ENCODE results near the gene DUSP22. TPM values are rescaled to one million over a fixed set of nuclear protein-coding genes. Genes with fewer than 3 reads are reported as not detected.

Gene DUSP22
- polyA plus RNA-seq, 1 donor: 24.2 TPM

DNA sequence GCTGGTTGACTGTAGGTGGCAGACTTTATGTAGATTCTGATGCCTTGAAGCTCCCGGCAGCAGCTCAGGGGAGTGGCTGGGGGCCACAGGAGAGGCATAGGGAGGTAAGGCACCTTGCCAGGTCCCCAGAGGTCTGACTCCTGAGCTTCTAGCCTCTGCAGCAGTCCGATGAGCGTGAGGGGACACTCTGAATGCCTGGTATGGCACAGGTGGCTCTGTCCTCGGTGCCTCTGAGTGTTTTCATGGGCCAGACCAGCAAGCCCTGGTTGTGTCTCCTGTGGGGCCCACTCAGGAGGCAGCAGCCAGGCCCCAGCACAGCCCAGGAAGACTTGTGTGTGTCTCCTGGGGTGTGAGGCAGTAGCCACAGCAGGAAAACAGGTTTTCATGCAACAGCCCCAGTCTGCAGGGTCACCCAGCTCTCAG is 59.6 kb downstream of the DUSP22 start:
- DNase-seq (ENCODE audit: low read depth): no peak

DNA sequence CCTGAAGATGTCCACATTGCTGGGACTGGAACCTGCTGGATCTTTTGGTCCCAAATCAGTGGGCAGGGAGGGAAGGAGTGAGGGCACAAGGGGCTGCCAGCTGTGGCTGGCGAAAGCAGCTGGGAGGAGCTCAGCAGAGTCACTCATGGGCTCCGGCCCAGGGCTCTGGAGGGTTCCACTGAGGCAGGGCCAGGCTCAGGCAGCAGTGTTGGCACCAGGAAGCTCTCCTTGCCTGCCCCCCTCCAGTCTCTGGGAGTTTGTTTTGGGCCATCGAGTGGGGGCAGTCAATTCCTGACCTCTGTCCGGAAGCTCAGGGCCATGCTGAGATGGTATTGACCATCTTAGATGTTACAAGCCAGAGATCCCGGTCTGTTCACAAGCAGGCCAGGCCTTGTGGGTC is 60.2 kb downstream of the DUSP22 start:
- DNase-seq (ENCODE audit: low read depth): no peak

GRCh38 chr6:352896-353470 is 60.7 kb downstream of the DUSP22 start:
- no peak for DNase-seq (ENCODE audit: low read depth)

- no peak for DNase-seq (ENCODE audit: low read depth)
Measured at GRCh38 chr6:353642-354614, 61.6 kb downstream of the DUSP22 start.

DNA sequence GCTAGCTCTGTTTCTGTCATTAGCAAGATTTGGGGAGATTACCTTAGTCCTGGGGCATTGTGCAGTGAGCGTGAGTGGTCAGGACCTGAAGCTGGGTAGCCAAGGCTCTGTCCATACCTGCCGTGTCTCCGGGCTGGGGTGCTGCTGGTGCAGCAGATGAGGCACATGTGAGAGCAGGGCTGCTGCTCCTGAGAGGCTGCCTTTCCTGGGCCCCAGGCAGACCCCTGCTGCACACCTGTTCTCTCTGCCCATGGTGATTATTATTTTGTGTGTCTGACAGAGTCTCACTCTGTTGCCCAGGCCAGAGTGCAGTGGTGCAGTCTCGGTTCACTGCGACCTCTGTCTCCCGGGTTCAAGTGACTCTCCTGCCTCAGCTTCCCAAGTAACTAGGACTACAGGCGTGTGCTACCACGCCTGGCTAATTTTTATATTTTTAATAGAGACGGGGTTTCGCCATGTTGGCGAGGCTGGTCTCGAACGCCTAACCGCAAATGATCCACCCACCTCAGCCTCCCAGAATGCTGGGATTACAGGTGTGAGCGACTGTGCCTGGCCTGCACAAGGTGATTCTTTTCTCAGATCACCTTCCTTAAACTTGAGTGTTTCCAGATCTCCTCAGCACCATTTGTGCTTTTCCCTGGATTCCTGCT is 62.5 kb downstream of the DUSP22 start:
- DNase-seq (ENCODE audit: low read depth): no peak

DNA sequence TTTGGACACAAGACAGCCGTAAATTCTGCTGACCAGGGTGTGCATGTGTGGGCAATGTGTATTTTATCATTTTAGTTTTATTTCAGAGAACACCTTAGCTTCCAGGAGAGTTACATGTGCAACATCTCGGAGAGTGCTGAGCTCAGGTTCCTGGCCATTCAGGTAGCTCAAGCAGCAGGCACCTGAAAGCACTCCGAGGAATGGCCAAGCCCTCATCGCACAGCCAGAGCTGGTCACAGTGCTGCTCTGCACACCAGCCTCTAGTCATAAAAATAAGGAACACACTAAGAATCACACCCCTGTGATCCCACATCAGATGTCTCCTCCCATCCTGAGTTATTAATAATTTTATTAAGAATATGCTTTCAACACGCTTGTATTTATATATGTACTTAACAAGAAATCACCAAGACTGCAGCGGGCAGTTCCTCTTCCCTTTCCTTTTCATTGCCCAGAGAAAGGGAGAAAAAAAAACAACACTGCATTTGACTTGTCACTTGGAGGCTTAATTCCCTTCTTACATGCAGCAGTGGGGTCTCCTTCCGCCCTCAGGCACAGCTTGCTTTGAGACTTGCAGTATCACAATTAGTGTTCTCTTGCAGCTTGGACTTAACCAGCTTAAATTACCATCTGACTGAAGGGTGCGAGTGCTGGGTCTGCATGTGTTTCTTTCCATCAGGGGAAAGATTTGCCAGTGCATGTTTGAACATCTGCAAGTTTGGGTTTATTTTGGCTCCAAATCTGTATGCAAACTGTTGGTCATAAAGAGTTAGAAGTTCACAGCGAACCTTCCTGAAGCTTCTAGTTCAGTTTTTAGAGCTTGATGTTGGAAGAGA is 63.3 kb downstream of the DUSP22 start:
- no peak for DNase-seq (ENCODE audit: low read depth)

- DNase-seq (ENCODE audit: low read depth): no peak
Measured at GRCh38 chr6:356828-357251, 64.6 kb downstream of the DUSP22 start.

- DNase-seq (ENCODE audit: low read depth): no peak
Measured at GRCh38 chr6:357261-357790, 65.0 kb downstream of the DUSP22 start.

DNA sequence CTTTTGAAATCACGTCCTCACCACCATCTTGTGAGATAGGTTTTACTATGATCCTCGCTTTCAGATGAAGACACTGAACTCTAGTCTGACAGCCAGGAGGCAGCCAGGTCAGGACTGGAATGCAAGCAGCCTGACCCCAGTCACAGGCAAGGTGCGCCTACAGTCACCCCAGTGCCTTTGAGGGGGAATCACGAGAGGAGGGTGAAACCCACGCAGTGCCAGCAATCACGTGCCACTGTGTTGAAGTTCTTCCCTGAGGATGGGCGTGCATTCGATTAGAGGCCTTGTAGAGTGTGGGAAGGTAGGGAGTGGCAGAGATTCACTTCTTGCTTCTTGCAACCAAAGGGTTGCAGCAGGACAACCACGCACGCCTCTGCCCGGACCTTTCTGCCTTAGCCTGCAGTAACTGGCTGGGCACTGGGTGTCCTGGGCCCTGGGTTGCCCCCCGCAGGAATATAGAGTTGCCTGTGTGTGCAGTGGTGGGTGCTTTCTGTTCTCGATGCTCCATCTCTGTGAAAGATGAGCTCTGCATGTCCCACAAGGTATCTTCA is 65.6 kb downstream of the DUSP22 start:
- DNase-seq (ENCODE audit: low read depth): no peak

DNA sequence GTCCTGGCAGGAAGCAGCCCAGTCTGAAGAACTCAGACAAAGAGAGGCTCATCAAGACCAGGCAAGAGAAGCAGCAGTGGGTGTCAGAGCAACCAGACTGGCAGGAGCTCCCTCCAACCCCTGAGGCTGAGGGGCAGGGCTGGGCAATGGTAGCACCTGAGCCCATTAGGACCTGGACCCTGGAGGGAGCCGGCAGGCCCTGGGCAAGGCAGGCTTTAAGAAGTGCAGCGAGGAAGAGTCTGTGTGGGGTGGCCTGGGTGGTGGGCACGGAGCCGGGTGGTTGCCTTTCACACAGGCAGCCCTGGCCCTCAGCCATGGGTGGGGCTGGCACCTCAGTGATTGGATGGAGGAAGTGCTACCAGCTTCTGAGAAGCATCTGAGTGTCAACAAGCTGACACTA is 66.1 kb downstream of the DUSP22 start:
- no peak for DNase-seq (ENCODE audit: low read depth)

DNA sequence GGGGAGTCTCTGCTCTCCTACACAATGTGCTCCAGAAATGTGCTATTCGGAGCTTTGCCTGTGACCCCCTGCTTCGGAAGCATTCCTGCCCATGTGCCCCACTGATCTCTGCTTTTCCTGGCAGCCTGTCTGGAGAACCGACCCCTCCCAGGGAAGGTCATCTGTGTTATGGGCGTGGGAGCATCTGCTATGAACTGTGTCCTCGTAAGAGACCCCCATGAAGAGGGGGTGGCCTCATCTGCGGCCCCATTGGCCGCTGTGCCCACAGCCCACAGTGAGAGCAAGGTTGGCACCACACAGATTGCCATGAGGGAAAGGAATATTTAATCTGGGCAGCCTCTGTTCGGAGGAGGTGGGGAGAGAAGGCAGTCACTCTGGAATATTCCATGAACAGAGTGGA is 66.6 kb downstream of the DUSP22 start:
- DNase-seq (ENCODE audit: low read depth): no peak

GRCh38 chr6:359261-360035 is 67.2 kb downstream of the DUSP22 start:
- DNase-seq (ENCODE audit: low read depth): no peak

GRCh38 chr6:360349-360748 is 68.1 kb downstream of the DUSP22 start:
- no peak for DNase-seq (ENCODE audit: low read depth)

- DNase-seq (ENCODE audit: low read depth): no peak
Measured at GRCh38 chr6:360764-361373, 68.6 kb downstream of the DUSP22 start.

DNA sequence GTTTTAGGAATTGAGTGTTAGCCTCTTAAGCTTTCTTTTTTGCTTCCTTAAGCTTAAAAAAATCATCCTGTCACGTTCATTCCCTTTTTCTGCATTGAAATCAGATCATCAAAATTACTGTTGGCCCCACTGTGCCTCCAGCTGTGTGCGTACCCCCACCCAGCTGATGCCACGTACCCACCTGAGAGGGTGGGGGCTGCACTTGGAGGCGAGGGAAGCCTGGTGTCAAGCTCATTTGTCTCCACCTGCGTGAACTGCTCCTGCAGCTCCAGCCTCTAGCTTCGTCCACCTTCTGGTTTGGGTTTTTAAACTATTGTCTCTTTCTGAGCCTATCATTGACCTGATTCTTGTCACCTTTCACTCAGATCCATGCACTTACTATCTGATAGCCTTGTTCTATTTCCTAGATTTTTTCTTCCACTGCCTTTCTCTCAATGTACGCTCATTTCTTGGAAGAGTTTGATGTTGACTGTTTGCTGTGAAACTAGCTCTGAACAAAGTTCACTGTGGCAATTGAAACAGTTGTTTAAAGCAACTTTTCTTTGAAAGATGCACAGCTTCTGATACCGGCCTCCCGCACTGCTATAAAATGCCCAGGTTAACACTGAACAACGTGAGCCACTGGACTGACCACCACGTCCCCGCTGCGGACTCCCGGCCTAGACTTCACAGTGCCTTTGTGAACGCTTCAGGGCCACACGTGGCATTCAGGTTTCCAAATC is 69.3 kb downstream of the DUSP22 start:
- DNase-seq (ENCODE audit: low read depth): no peak

DNA sequence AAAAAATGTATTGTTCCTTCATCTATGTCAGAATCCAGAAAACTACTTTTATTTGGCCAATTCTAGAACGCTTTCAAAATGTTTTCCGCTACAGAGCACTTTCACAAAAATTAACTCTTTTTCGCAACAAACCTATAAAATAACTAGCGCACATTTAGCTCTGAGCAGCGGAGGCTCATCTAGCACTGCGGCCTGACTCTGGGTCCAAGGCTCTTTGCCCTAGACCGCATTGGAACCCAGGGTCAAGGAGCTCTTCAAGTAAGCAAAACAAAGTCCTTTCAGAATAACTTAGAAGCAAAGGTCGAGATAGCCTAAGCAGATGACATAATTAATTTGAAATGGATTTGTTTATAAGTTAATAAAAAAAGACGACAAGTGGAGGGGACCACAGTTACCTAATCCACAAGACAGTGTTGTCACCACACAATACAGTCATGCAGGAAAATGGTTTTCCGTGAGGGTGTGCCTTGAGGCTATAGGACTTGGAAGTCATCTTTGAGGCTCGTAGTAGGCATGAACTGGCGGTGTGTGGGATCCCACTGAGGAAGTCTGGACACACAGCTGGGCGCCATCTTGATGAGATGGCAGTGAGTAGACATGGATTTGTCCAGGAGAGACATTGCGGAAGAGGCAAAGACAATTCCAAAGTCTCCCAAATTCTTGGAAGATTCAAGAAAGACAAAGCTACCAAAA is 70.1 kb downstream of the DUSP22 start:
- DNase-seq (ENCODE audit: low read depth): no peak

DNA sequence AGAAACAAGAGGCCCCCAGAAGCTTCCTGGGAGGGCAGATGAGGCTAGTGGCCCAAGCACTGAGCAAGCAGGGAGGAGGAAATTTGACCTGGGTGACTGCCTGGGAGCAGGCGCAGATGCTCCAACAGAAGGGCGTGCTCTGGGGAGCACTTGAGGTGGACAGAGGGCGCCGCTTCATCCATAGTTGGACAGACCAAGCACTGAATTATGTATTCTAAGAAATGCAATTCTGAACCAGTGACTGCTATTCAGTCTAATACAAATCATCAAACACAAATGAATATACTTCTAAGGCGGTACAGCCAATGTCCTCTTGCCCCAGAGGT is 70.6 kb downstream of the DUSP22 start:
- no peak for DNase-seq (ENCODE audit: low read depth)

DNA sequence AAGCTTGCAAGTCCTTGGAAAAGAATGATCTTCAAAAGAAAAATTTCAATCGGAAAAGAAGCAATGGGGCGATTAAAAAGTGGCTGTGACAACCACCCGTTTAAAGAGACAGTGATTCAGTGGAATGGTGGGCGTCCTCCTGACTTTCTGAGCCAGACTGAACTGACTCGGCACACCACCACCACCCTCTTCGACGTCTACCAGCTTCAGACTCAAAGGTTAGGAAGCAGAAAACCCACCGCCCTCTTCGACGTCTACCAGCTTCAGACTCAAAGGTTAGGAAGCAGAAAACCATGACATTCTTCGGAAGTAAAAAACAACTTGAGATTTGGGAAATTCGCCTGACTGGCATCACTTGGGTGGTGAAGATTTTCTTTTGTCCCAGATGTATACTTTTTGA is 71.0 kb downstream of the DUSP22 start:
- DNase-seq (ENCODE audit: low read depth): no peak

DNA sequence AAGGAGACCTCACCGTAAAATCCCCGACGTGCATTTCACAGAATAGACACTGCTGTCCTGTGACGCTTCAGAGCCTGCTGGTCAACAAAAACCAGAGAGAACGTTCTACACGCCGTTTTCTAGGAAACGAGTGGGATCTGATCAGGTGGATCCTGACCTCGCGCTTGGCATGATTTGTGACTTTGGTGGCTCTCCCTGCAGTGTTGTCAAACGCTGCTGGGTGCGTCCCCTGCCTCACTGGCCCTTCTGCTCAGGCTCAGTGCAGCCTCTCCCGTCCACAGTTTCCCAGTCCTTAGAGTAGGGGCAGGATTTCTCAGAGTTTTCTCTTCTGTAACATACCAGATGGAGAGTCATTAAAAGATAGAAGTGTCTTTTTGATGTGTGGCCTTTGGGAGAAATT is 71.6 kb downstream of the DUSP22 start:
- DNase-seq (ENCODE audit: low read depth): no peak
